ENCODE results near the gene RGS19.
"Not testable (repeated sequence)": the region's sequence is repeated elsewhere in the genome, so short reads cannot be mapped to it uniquely, and the experiment has no call there.

The RGS19 gene, protein sequence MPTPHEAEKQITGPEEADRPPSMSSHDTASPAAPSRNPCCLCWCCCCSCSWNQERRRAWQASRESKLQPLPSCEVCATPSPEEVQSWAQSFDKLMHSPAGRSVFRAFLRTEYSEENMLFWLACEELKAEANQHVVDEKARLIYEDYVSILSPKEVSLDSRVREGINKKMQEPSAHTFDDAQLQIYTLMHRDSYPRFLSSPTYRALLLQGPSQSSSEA
- total RNA-seq = 22.1 to 45.8 reads per million in 2 experiments

DNA sequence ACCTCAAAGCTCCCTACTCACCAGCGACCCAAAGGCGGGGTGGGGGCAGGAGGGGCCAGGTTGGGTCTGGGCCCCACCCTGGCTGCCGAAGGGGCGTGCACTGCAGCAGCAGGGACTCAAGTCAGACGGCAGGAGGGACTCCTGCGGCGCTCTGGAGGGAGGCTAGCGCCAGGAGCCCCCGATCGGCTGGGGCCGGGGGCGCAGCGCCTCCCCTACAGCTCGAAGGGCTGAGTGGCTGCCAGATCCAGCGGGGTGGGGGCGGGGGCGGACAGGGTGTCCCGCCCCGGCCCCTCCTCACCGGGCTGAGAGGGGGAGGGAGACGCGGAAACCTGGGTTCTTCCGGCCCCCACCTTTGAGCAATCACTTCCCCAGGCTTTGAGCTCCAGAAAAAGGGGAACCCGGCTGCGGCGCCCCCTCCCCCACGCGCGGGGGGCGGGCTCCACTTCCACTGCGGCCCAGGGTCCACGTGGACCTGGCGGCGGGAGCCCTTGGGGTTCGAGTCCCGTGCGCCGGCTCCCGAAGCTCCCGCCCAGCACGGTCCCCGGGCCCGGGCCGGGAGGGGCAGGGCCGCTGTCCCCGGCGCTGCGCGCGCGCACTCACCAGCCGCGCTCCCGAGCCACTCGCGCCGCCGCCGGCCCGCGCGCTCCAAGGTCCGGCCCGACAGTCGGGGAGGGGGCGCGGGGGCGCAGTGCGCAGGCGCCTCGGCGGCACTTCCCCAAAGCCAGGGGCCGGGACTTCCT, at the start of gene RGS19:
TSS of gene RGS19 (minus strand) at position 246 of the 740 bp plus-strand sequence. CDS start 2,632 bp downstream, outside the sequence.
- peak; percentile 61 for DNase-seq (ENCODE audit: low read depth)

DNA sequence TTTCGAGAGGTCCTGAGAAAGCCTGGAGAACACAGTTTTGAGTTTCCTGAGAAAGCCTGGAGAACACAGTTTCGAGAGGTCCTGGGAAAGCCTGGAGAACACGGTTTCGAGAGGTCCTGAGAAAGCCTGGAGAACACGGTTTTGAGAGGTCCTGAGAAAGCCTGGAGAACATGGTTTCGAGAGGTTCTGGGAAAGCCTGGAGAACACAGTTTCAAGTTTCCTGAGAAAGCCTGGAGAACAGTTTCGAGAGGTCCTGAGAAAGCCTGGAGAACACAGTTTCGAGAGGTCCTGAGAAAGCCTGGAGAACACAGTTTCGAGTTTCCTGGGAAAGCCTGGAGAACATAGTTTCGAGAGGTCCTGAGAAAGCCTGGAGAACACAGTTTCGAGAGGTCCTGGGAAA, 44.2 kb upstream of the RGS19 start:
- DNase-seq (ENCODE audit: low read depth) = not testable (repeated sequence)

DNA sequence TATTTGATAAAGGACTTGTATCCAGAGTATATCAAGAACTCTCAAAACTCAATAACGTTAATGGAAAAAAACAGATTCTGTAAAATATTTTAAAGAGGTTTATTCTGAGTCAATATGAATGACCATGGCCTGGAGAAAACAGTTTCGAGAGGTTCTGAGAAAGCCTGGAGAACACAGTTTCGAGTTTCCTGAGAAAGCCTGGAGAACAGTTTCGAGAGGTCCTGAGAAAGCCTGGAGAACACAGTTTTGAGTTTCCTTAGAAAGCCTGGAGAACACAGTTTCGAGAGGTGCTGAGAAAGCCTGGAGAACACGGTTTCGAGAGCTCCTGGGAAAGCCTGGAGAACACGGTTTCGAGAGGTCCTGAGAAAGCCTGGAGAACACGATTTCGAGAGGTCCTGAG, 43.6 kb upstream of the RGS19 start:
- not testable (repeated sequence) for DNase-seq (ENCODE audit: low read depth)

DNA sequence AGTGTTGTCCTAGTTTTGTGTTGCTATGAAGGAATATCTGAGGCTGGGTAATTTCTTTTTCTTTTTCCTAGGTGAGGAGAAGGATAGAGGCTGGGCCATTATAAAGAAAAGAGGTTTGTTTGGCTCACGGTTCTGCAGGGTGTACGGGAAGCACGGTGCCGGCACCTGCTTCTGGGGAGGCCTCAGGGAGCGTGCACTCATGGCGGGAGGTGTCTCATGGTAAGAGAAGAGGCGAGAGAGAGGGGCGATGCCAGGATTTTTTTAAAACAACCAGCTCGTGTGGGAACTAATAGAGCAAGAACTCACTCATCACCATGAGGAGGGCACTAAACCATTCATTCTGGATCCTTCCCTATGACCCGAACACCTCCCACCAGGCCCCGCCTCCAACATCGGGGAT, 42.3 kb upstream of the RGS19 start:
- DNase-seq (ENCODE audit: low read depth) = no peak

DNA sequence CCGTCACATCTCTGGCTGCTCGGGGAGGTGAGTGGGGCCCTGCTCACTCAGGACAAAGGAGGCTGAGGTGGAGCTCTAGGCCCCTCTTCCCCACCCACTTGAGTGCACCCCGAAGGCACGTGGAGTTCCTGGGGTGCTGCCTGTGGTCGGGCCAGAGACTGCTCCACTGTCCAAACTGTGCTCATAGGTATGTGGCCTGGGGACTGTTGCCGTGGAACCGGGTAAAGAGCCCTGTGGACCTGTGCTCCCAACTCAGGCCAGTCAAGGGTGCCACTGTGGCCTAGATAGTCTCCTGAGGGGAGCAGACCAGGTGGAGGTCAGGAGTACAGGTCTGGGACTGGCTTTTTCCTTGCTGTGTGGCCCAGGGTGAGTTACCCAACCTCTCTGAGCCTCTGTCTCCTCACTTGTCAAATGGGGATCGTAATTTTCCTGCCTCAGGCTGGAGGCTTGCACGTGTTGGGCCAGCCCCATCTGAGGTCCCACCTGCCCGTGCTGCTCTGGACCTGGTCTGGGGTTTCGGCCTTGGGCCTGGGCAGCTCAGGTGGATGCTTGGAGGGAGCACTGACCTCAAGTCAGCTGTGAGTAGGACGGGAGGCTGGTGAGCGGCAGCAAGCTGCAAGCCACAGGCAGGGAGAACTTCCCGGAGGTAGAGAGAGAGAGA, 40.5 kb upstream of the RGS19 start:
- DNase-seq (ENCODE audit: low read depth) = no peak

DNA sequence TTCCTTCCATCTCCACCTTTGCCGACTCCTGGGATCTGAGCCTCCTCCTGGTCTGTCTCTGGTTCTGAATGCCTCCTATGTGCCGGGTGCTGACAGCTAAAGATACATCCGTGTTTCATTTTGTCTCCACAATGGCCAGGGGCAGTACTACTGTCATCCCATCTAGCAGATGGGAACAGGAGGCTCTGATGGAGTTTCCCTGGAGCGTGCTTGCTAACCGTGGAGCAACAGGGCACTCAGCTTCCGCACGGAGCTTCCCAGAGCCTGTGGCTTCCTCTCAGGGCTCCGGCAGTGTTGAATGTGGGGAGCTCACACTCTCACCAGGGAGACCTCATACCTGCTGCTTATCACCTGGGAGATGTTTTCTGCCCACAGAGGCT, 40.0 kb upstream of the RGS19 start:
- DNase-seq (ENCODE audit: low read depth) = no peak

DNA sequence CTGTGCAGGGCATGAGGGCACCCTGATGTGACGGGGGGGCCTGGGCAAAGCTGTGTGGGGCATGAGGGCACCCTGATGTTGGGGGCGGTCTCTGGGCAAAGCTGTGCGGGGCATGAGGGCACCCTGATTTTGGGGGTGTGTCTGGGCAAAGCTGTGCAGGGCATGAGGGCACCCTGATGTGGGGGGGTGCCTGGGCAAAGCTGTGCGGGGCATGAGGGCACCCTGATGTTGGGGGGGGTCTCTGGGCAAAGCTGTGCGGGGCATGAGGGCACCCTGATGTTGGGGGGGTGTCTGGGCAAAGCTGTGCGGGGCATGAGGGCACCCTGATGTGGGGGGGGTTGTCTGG, 38.1 kb upstream of the RGS19 start:
- not testable (repeated sequence) for DNase-seq (ENCODE audit: low read depth)

DNA sequence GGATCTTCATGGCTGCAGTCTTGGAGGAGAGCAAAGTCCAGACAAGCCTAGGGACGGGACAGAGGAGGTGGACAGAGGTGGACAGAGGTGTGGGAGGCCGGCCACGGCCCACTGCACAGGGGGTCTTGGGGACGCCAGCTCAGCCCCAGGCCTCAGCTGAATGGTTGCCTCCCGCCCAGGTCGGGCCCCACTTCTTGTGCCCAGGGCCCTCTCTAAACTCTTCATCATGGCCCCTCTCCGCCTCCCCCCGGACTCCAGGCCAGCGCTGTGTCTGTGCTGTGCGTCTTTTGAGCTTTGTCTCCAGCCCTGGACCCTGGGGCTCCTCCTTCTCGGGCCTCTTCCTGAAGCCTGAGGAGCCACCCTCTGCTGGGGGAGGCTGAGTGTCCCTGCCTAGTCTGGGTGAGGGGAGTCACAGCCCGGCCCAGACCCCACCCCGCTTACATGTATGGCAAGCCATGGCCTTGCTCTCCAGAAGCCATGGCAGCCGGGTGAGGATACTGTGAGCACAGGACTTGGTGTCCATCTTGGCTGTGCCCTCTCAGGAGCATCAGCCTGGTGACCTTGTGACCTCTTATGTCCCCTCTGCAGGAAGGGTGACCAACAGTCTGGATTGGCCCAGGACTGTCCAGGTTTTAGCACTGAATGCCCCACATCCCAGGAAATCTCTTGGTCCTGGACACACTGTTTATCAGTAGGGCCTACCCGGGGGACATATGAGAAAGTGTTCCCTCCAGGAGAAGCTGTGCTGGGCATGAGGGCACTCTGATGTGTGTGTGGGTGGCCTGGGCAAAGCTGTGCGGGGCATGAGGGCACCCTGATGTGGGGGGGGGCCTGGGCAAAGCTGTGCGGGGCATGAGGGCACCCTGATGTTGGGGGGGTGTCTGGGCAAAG, 37.5 kb upstream of the RGS19 start:
- no peak for DNase-seq (ENCODE audit: low read depth)

DNA sequence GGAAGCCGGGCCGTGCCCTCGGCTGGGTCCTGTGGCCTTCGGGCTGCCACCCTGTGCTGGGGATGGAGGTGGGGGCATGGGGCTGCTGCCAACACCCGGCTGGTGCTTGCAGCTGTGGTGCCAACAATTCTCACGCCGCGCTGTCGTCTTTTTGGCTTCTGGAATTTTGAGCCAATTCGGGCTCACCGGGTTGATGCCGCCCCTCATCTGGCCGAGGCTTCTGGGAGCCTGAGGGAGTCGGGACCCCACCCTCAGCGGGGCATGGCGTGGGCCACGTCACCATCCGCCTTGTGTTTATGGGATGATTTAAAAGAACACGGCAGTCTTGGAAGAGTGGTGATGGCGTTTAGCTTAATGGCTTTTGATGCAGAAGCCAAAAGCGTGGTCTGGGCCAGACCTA, 36.7 kb upstream of the RGS19 start:
- DNase-seq (ENCODE audit: low read depth) = no peak

DNA sequence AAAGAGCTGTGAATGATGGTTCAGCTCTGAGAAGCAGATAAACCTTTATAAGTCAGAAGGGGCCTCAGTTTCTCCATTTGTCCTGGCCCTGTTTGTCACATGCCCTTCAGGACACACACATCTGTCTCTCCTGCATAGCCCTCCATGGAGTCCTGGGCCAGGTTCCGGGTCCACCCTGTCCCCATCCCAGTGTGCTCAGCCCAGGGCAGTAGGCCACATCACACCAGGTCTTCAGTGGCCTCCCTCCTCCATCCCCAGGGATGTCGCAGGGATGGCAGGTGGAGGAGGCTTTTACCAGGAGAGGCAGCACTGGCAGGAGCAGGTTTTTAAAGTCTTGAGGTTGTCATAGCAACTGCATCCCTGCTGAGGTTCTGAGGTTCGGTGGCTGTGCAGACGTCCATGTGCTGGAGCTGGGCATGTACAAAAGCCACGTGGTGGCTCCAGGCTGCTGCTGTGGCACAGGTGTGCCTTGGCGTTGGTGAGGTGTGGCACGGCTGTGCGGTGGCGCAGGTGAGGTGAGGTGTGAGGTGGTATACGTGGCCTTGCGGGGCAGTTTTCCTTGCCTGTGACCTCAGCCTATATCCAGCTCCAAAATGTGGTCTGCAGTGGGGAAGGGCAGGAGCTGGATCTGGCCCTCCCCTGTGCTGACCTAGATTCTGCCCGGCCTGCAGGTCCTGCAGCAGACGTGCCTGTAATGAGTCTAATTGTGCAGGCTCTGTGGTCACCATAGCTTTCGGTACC, 36.0 kb upstream of the RGS19 start:
- no peak for DNase-seq (ENCODE audit: low read depth)

DNA sequence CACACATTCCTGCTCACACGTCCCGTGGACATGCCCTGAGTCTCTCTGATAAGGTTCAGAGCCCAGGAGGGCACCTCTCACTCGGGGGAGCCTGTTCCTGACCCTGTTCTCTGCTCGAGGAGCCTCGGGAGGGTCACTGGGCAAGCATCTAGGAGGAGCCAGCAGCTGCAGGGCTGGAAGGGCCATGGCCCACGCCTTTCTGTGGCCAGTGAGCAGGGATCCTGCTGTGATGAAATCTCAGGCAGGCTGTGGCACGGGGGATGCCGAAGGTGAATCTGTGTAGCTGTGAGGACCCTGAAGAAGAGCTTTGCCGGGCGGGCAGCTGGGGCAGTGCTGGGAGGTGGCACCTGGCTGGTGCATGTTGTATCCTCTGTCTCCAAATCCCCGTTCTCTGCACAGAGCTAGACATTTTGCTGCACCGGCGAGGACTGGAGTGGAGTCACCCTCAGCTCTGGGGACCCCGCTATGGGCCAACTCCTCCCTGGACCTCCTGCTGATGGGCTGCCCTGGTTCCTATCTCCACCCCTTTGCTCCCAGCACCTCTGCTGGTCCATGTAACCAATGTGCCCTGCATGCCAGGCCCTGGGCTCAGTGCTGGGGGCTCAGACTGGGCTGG, 35.1 kb upstream of the RGS19 start:
- no peak for DNase-seq (ENCODE audit: low read depth)

DNA sequence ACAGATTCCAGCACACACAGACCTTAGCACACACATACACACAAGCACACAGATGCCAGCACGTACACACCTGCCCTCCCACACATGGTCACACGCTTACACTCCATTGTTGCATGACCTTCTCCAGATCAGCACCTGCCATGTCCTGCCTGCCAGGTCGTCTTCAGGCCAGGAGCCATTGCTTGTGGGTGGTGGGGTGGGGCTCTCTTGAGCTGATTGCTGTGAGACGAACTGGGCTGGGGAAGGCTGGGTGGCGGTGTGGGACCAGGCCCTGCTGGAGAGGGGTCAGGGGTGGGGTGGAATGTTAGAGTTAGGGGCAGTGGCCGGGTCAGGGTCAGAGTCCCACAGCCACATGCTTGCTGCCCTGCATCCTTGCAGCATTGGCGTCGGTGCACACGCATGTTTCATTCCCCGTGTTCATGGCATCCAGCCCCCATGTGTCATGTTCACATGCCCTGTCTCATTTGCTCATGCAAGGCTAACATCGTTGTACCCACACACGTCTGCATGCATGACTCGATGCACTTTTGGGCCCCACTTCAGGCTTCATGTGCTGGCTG, 34.6 kb upstream of the RGS19 start:
- DNase-seq (ENCODE audit: low read depth) = no peak

DNA sequence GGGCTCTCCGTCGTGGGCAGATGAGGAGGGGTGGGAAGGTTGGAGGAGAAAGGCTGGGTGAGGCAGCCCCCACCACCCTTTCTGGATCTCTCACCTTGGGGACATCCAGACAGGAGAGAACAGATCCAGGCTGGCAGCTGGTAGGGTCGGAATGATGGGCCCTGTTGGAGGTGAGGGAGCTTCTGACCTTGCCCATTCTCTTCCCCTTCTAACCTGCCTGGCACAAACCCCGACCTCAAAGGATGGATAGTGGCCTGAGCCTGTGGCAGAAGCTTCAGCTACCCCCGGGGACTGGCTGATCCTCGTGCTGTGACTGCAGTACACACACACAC, 34.1 kb upstream of the RGS19 start:
- no peak for DNase-seq (ENCODE audit: low read depth)

DNA sequence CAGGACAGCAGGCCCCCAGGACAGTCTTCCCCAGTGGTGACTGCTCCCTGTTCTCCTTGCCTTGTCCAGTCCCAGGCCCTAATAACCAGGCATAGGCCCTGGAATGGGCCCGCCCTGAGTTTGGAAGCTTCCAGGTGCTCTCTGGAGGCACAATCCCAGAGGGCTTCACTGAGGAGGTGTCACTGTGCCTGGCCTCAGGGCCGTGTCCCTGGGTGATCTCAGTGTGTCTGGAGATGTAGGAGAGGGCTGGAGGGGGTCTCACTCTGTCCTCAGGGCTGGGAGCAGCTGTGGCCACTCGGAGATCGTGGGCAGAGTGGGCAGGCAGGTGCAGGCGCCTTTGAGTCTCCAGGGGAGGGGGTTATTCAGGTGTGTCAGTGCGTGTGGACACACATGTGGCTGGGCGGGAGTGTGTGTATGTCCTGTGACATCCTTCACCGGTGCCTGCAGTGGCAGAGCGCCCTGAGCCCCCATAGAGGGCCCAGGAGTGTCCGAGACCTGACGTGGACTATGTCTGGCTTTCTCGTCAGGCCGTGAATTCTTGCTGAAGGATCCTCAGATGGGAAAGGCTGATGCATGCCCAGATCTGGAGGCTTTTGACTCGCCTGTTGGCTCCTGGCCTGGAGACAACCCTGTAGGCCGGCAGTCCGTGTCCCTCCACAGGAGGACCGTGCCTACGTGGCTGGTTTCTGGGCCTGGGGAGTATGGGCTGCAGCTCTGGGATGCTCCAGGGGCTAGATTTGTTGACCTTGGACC, 33.5 kb upstream of the RGS19 start:
- no peak for DNase-seq (ENCODE audit: low read depth)

DNA sequence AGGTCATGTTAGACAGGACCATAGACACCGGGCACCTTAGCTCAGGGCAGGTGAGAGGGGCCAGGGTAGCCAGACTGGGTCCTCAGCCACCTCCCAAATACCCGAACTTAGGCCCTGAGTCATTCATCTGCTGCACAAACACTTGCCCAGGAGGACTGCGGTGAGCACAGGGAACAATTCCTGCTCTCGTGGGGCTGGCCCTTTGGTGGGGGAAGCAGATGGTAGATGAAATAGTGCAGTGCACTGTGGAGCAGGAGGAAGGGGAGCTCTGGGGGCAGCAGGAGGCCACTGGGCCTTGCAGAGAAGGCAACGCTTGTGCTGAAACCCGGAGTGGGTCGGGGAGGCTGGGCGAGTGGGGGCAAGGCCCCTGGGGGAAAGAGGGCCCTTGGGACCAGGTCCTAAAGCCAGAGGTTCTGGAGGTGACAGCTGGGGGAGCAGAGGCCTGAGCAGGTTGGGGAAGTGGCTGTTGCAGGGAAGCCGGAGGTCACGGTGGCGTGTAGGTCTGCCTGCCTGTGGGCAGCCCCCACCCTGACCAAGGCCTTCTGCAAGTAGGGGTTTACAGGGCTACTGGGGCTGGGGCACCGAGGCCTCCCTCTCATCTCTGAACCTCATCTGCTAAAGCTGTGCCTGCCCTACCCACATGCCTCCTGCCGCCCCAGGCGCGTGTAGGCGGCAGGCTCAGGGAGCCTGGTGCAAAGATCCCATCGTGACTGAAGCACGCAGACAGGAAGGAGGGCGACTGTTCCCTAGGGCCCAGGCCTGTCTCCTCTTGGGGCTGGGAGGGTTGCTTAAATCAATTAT, 32.7 kb upstream of the RGS19 start:
- no peak for DNase-seq (ENCODE audit: low read depth)

DNA sequence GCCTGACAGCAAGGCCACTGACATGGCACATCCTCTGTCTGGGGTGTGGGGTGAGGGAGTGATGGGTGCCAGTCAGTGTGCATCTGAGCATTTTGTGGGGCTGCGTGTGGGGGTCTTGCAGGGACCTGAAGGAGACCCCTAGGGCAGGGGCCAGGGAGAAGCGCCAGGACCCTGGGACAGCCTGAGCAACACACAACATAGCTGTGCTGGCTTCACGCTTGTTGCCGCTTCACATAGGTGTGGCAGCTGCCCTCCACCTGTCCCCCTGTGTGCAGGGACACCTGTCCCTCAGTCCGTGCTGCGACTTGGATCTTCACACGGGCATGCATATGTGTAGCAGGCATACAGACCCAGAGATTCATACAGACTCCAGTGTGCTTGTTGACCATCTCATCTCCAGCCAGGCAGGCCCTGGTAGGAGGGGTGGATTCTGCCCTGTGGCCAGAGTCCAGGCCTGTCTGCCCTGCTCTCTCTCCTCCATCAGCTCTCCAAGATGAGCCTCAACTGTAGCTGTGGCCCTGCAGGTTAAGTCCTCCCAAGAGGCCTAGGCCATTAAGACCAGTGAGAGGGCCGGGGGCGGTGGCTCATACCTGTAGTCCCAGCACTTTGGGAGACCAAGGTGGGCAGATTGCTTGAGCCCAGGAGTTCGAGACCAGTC, 31.2 kb upstream of the RGS19 start:
- no peak for DNase-seq (ENCODE audit: low read depth)

DNA sequence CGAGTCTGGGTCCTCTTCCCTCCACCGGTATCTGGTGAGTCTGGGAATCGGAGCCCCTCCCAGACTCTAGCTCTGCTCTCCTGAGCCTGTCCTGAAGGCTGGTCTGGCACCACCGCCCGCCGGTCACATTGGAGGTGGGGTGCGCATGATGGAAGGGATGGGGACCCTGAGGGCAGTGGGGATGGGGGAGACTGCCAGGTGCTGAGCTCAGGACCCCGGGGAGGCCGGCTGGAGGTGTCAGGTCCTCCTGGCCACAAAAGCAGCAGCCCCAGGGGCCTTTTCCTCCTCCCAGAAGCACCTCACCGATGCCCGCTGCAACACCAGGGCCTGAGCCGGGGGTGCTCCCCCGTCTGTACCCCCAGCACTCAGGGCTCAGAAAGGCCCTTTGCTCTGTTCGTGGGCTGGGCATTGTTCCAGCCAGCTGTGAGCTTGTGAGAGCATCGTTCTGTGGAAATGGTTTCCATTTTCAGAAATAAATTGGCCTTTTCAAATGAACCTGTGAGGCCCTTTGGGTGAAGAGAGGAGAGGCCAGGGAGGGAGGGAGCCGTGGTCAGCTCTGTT, 30.6 kb upstream of the RGS19 start:
- DNase-seq (ENCODE audit: low read depth) = no peak
